IMR-90 (cell line): ENCODE measurements around the gene FOLR2. TPM values are rescaled to one million over a fixed set of nuclear protein-coding genes. Genes with fewer than 3 reads are reported as not detected.
A peak's percentile ranks its signal among the peaks of the same experiment; 100 is the strongest.

Source experiments
- ATAC-seq: fragments of 200-7000 bp; cut with Tn5 transposase; 2 replicates; pipeline ENCODE4 v1.9.1; 2020; ENCODE audit warnings: low read depth, mild to moderate bottlenecking, moderate library complexity
- BruUV-seq: library from RNA; stranded (reverse); fragments of 400-500 nt; replicated peaks from 2 replicates; lab custom pipeline; 2021; lab: Mats Ljungman, UMichigan
- CTCF ChIA-PET: fragments of 300-600 bp; formaldehyde crosslinking; extraction: SDS; loops from one replicate; lab custom pipeline; 2021; ENCODE audit warnings: antibody characterized with exemption; lab: Yijun Ruan, JAX
- POLR2A ChIA-PET: fragments of 300-600 bp; sonication (Branson Sonifier 250); formaldehyde crosslinking; loops from one replicate; lab custom pipeline; 2022; ENCODE audit warnings: antibody characterized with exemption; ENCODE audit not compliant: unreplicated experiment; lab: Charles Lee
- DNase-seq: peaks from one replicate; pipeline ENCODE4 v3.0.0; 2013
- H2AFZ ChIP-seq: replicated peaks from 2 replicates; pipeline ENCODE3; 2013; ENCODE audit warnings: low read length, mild to moderate bottlenecking; ENCODE audit not compliant: poor library complexity
- H2AK5ac ChIP-seq: 2 replicates; pipeline ENCODE4 v1.6.1; 2013; ENCODE audit warnings: low read depth, low read length, inconsistent platforms
- H2AK9ac ChIP-seq: replicated peaks from 2 replicates; pipeline ENCODE3; 2013; ENCODE audit warnings: mild to moderate bottlenecking, low read depth, low read length, moderate library complexity; ENCODE audit not compliant: poor library complexity
- H2BK120ac ChIP-seq: 2 replicates; pipeline ENCODE4 v1.6.1; 2013; ENCODE audit warnings: low read depth, low read length, inconsistent platforms
- H2BK15ac ChIP-seq: 3 replicates; pipeline ENCODE4 v1.6.1; 2013; ENCODE audit warnings: low read depth, low read length, inconsistent platforms
- H2BK20ac ChIP-seq: 2 replicates; pipeline ENCODE4 v1.6.1; 2013; ENCODE audit warnings: low read depth, mild to moderate bottlenecking, inconsistent platforms, low read length, moderate library complexity
- H2BK5ac ChIP-seq: 2 replicates; pipeline ENCODE4 v1.6.1; 2013; ENCODE audit warnings: mild to moderate bottlenecking, low read depth, low read length, inconsistent platforms; ENCODE audit not compliant: poor library complexity, severe bottlenecking
- H3K14ac ChIP-seq: replicated peaks from 2 replicates; pipeline ENCODE4 v1.6.1; 2013; ENCODE audit warnings: low read depth, low read length, inconsistent platforms
- H3K18ac ChIP-seq: 2 replicates; pipeline ENCODE4 v1.6.1; 2013; ENCODE audit warnings: low read depth, low read length, control low read depth
- H3K23ac ChIP-seq: 2 replicates; pipeline ENCODE4 v1.6.1; 2013; ENCODE audit warnings: low read depth, low read length, inconsistent platforms
- H3K27ac ChIP-seq: 2 replicates; pipeline ENCODE4 v1.5.1; 2013; ENCODE audit warnings: mild to moderate bottlenecking, control low read depth, low read length; ENCODE audit not compliant: insufficient read depth
- H3K27me3 ChIP-seq: 2 replicates; pipeline ENCODE4 v1.6.1; 2013; ENCODE audit warnings: low read length; ENCODE audit not compliant: control insufficient read depth, insufficient read depth
- H3K36me3 ChIP-seq: 2 replicates; pipeline ENCODE4 v1.6.1; 2013; ENCODE audit warnings: low read length, mixed read lengths; ENCODE audit not compliant: control insufficient read depth, insufficient read depth
- H3K4ac ChIP-seq: 2 replicates; pipeline ENCODE4 v1.6.1; 2013; ENCODE audit warnings: low read depth, low read length, inconsistent platforms
- H3K4me1 ChIP-seq: 2 replicates; pipeline ENCODE4 v1.6.1; 2013; ENCODE audit warnings: low read length, mixed read lengths; ENCODE audit not compliant: control insufficient read depth, insufficient read depth
- H3K4me2 ChIP-seq: 2 replicates; pipeline ENCODE4 v1.6.1; 2013; ENCODE audit warnings: low read depth, mild to moderate bottlenecking, control low read depth, low read length, moderate library complexity
- H3K4me3 ChIP-seq: 2 replicates; pipeline ENCODE4 v1.5.1; 2013; ENCODE audit warnings: low read depth, mild to moderate bottlenecking, control low read depth, low read length, moderate library complexity; ENCODE audit not compliant: insufficient read depth
- H3K56ac ChIP-seq: 2 replicates; pipeline ENCODE4 v1.6.1; 2013; ENCODE audit warnings: low read length, inconsistent platforms; ENCODE audit not compliant: insufficient read depth; ENCODE audit errors: extremely low read depth
- H3K79me1 ChIP-seq, 2 experiments: 2 replicates each; pipeline ENCODE4 v1.6.1; 2013; ENCODE audit warnings: low read length in 2 of 2, inconsistent platforms in 1 of 2, low read depth in 1 of 2
- H3K9ac ChIP-seq: 2 replicates; pipeline ENCODE4 v1.6.1; 2013; ENCODE audit warnings: low read depth, low read length, control low read depth
- H3K9me1 ChIP-seq: 2 replicates; pipeline ENCODE4 v1.6.1; 2013; ENCODE audit warnings: low read length, inconsistent platforms; ENCODE audit not compliant: insufficient read depth
- H3K9me3 ChIP-seq: 2 replicates; pipeline ENCODE4 v1.6.1; 2013; ENCODE audit warnings: low read length; ENCODE audit not compliant: control insufficient read depth, insufficient read depth
- H4K20me1 ChIP-seq: 2 replicates; pipeline ENCODE4 v1.6.1; 2013; ENCODE audit warnings: low read length, inconsistent platforms; ENCODE audit not compliant: insufficient read depth
- H4K5ac ChIP-seq: 2 replicates; pipeline ENCODE4 v1.6.1; 2013; ENCODE audit warnings: mild to moderate bottlenecking, low read depth, low read length, control low read depth
- H4K8ac ChIP-seq, 2 experiments: 2 replicates each; pipeline ENCODE4 v1.6.1; 2013; ENCODE audit warnings: low read depth in 2 of 2, low read length in 2 of 2, control low read depth in 1 of 2, inconsistent platforms in 1 of 2
- H4K91ac ChIP-seq: 2 replicates; pipeline ENCODE4 v1.6.1; 2013; ENCODE audit warnings: low read depth, low read length, inconsistent platforms; ENCODE audit not compliant: insufficient read depth
- CHD1 ChIP-seq: IDR thresholded peaks from 2 replicates; pipeline ENCODE4 v1.6.1; 2012; ENCODE audit warnings: low read depth, low read length, improper control_type of control experiment
- FOS ChIP-seq: fragments of 150-350 bp; IDR thresholded peaks from 2 replicates; pipeline ENCODE4 v1.6.1; 2016; ENCODE audit warnings: low read depth, low read length
- MAZ ChIP-seq: IDR thresholded peaks from 2 replicates; pipeline ENCODE4 v1.6.1; 2012; ENCODE audit warnings: low read depth, mild to moderate bottlenecking, low read length, improper control_type of control experiment, moderate library complexity, borderline replicate concordance
- MXI1 ChIP-seq: IDR thresholded peaks from 2 replicates; pipeline ENCODE4 v1.6.1; 2012; ENCODE audit warnings: low read depth, mild to moderate bottlenecking, low read length, moderate library complexity, borderline replicate concordance
- NFE2L2 ChIP-seq: fragments of 150-350 bp; IDR thresholded peaks from 2 replicates; pipeline ENCODE4 v1.6.1; 2016; ENCODE audit warnings: low read depth, mild to moderate bottlenecking, low read length
- POLR2A ChIP-seq: IDR thresholded peaks from 2 replicates; pipeline ENCODE4 v1.6.1; 2012; ENCODE audit warnings: mild to moderate bottlenecking, low read depth, low read length
- RAD21 ChIP-seq: IDR thresholded peaks from 2 replicates; pipeline ENCODE4 v1.6.1; 2012; ENCODE audit warnings: low read length, improper control_type of control experiment
- USF2 ChIP-seq: fragments of 150-350 bp; IDR thresholded peaks from 2 replicates; pipeline ENCODE4 v1.6.1; 2017; ENCODE audit warnings: mild to moderate bottlenecking, antibody characterized with exemption, low read length, low read depth
- WGBS, 2 experiments: methylation state at CpG; one replicate each; pipeline versions ENCODE4 v1.1.5 to v1.1.7; 2013; ENCODE audit warnings: missing lambda C conversion rate in 2 of 2; ENCODE audit not compliant: insufficient read length in 1 of 2; ENCODE audit errors: extremely low coverage in 2 of 2; 5-methylcytosine and 5-hydroxymethylcytosine counted together
- dilution Hi-C: fragments of 300-500 bp; cut with HindIII; formaldehyde crosslinking; loops from one replicate; pipeline ENCODE4 v1.14.3; 2018; ENCODE audit warnings: low sequenced_read_pairs; ENCODE audit not compliant: unreplicated experiment
- in situ Hi-C: fragments of 300-500 bp; cut with MboI; formaldehyde crosslinking; loops from 3 replicates; pipeline ENCODE4 v1.14.3; 2019; ENCODE audit warnings: low sequenced_read_pairs, inconsistent platforms, mixed read lengths
- intact Hi-C: fragments of 100-400 bp; cut with micrococcal nuclease; formaldehyde crosslinking; loops from 2 replicates; pipeline ENCODE4 v1.10.0; 2022
- polyA plus RNA-seq, 3 experiments: library from polyadenylated mRNA; depleted of rRNA; stranded (reverse); fragments of >200 nt; gene quantifications; 2 replicates each; pipeline ENCODE4 v1.2.3, GENCODE V29; 2012; ENCODE audit warnings: low replicate concordance in 1 of 3
- total RNA-seq: library from RNA; depleted of rRNA; stranded (reverse); fragments of >200 nt; gene quantifications from 2 replicates; pipeline ENCODE4 v1.2.3, GENCODE V29; 2012
- TF ChIP-seq, protein P1 (sequence below): fragments of 150-350 bp; IDR thresholded peaks from 2 replicates; pipeline ENCODE4 v1.6.1; 2016; ENCODE audit warnings: low read depth, mild to moderate bottlenecking, low read length, moderate library complexity, borderline replicate concordance

FOLR2 gene
- total and polyA plus RNA-seq, 2 of the 4 experiments (the other 2 are of a cell fraction), result not detected

GRCh38 chr11:72238492-72239312 is 22.1 kb downstream of the FOLR2 start:
- Histone ChIP-seq H3K14ac (no peak overlapping the region), H4K5ac (no peak overlapping the region), H4K8ac (no peak overlapping the region), H3K4me2 (no peak overlapping the region), H2BK120ac (no peak overlapping the region), H3K4ac (no peak overlapping the region), H2BK20ac (no peak overlapping the region), H2BK5ac (no peak overlapping the region), H2AFZ (peak overlapping the region; percentile 67), H3K9ac (no peak overlapping the region), H3K27me3 (peaks cover 35% of the 10 kb centered on the region), H3K9me1 (no peaks in the 10 kb centered on the region), H3K4me3 (no peak overlapping the region), H3K36me3 (peaks cover 40% of the 10 kb centered on the region), H2AK9ac (peak overlapping the region; percentile 82), H4K20me1 (peaks cover 42% of the 10 kb centered on the region), H2AK5ac (peak overlapping the region; percentile 52; the same call in 1 of the 2 replicates), H3K27ac (no peak overlapping the region), H3K79me1 (peaks cover 0 to 3% of the 10 kb centered on the region in 2 experiments; a peak in 1 of 4 replicates), H4K91ac (no peak overlapping the region), H2BK15ac (no peak overlapping the region), H3K4me1 (peaks cover 2% of the 10 kb centered on the region; the same call in 1 of the 2 replicates), H3K56ac (no peak overlapping the region), H3K9me3 (peaks cover 2% of the 10 kb centered on the region; the same call in 1 of the 2 replicates), H3K23ac (0 out of 2 replicates have a peak overlapping the region, but pooled peaks have one; percentile 42), H3K18ac (no peak overlapping the region)
- DNase-seq (no peak), ATAC-seq (no peak)
- TSS peak; percentile 89 for BruUV-seq
- intact Hi-C loops (loop anchor here (1.0 to 2.0 kb wide), 4 partner anchors 114 to 213 kb away; no protein-coding TSS in a partner anchor), dilution Hi-C loops (no loop called here), in situ Hi-C loops (loop anchor here (5.0 kb wide), 1 partner anchor 211 kb away; no protein-coding TSS in a partner anchor)
- ChIA-PET POLR2A (no interaction called here), CTCF (interaction anchor here (0.6 kb wide), 2 partner anchors 40 to 94 kb away, joined by 3 to 4 read pairs; no protein-coding TSS in a partner anchor)
- no peak for TF ChIP-seq FOS
- TF ChIP-seq RAD21, result no peak
- TF ChIP-seq MAZ, result no peak
- no peak for TF ChIP-seq NFE2L2
- no peak for TF ChIP-seq USF2
- TF ChIP-seq POLR2A, result no peak
- no peak for TF ChIP-seq MXI1
- TF ChIP-seq, protein P1, sequence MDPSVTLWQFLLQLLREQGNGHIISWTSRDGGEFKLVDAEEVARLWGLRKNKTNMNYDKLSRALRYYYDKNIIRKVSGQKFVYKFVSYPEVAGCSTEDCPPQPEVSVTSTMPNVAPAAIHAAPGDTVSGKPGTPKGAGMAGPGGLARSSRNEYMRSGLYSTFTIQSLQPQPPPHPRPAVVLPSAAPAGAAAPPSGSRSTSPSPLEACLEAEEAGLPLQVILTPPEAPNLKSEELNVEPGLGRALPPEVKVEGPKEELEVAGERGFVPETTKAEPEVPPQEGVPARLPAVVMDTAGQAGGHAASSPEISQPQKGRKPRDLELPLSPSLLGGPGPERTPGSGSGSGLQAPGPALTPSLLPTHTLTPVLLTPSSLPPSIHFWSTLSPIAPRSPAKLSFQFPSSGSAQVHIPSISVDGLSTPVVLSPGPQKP, result no peak
- TF ChIP-seq CHD1, result no peak
- 94% methylated on average over 3 of the region's 28 CpGs; no CpG with 5 or more reads in 1 of the 2 experiments for WGBS, 2 experiments
